ENCODE data around the gene DPYD.

The DPYD gene

GRCh38 chr1:97907886-97908285 lies 12.9 kb downstream of the DPYD start:
- Histone ChIP-seq H3K79me2 (ENCODE audit: insufficient read depth, low read length) (peaks cover 87% of the 10 kb centered on the region), H3F3A (ENCODE audit: low read depth) (0 out of 2 replicates have a peak, but pooled peaks cover 2% of the 10 kb centered on the region), H3K9me2 (replicated peaks; ENCODE audit: low read depth, low read length) (no peaks in the 10 kb centered on the region), H3K27me3 (ENCODE audit: insufficient read depth, low read length, poor library complexity, severe bottlenecking) (no peaks in the 10 kb centered on the region), H3K36me3 (ENCODE audit: insufficient read depth, low read length) (no peaks in the 10 kb centered on the region), H2AFZ (ENCODE audit: low read length) (no peak overlapping the region), H3K4me3 (ENCODE audit: low read length, poor library complexity, severe bottlenecking) (no peak overlapping the region), H3K9me3 (ENCODE audit: insufficient read depth, low read depth, low read length) (no peaks in the 10 kb centered on the region), H3K4me2 (ENCODE audit: low read depth, low read length, poor library complexity, severe bottlenecking) (no peak overlapping the region), H4K20me1 (ENCODE audit: insufficient read depth, low read length, poor library complexity, severe bottlenecking) (no peaks in the 10 kb centered on the region), H3K9ac (ENCODE audit: low read depth, low read length, poor library complexity, severe bottlenecking) (no peak overlapping the region), H3K4me1 (ENCODE audit: insufficient read depth, low read length, poor library complexity, severe bottlenecking) (peaks cover 51% of the 10 kb centered on the region)
- TF ChIP-seq EZH2phosphoT487 (IDR thresholded peaks at IDR 0.05; ENCODE audit: borderline replicate concordance) (no peak), CTCF (conservative IDR thresholded peaks at IDR 0.05; ENCODE audit: low read length) (no peak)

GRCh38 chr1:97906567-97907241 lies 14.1 kb downstream of the DPYD start:
- Histone ChIP-seq H3K4me1 (ENCODE audit: insufficient read depth, low read length, poor library complexity, severe bottlenecking) (peaks cover 39% of the 10 kb centered on the region), H3K27me3 (ENCODE audit: insufficient read depth, low read length, poor library complexity, severe bottlenecking) (no peaks in the 10 kb centered on the region), H4K20me1 (ENCODE audit: insufficient read depth, low read length, poor library complexity, severe bottlenecking) (no peaks in the 10 kb centered on the region), H3K4me3 (ENCODE audit: low read length, poor library complexity, severe bottlenecking) (no peak overlapping the region), H3K9ac (ENCODE audit: low read depth, low read length, poor library complexity, severe bottlenecking) (no peak overlapping the region), H3K9me2 (replicated peaks; ENCODE audit: low read depth, low read length) (no peaks in the 10 kb centered on the region), H3K9me3 (ENCODE audit: insufficient read depth, low read depth, low read length) (no peaks in the 10 kb centered on the region), H2AFZ (ENCODE audit: low read length) (no peak overlapping the region), H3K4me2 (ENCODE audit: low read depth, low read length, poor library complexity, severe bottlenecking) (no peak overlapping the region), H3K79me2 (ENCODE audit: insufficient read depth, low read length) (peaks cover 86% of the 10 kb centered on the region), H3F3A (ENCODE audit: low read depth) (0 out of 2 replicates have a peak, but pooled peaks cover 1% of the 10 kb centered on the region), H3K36me3 (ENCODE audit: insufficient read depth, low read length) (no peaks in the 10 kb centered on the region)
- TF ChIP-seq EZH2phosphoT487 (IDR thresholded peaks at IDR 0.05; ENCODE audit: borderline replicate concordance), result no peak
- TF ChIP-seq CTCF (conservative IDR thresholded peaks at IDR 0.05; ENCODE audit: low read length), result no peak

- Histone ChIP-seq H2AFZ (ENCODE audit: low read length) (no peak overlapping the region), H3K4me3 (ENCODE audit: low read length, poor library complexity, severe bottlenecking) (no peak overlapping the region), H3K9ac (ENCODE audit: low read depth, low read length, poor library complexity, severe bottlenecking) (no peak overlapping the region), H3F3A (ENCODE audit: low read depth) (no peaks in the 10 kb centered on the region), H4K20me1 (ENCODE audit: insufficient read depth, low read length, poor library complexity, severe bottlenecking) (peaks cover 4% of the 10 kb centered on the region), H3K4me2 (ENCODE audit: low read depth, low read length, poor library complexity, severe bottlenecking) (no peak overlapping the region), H3K79me2 (ENCODE audit: insufficient read depth, low read length) (peaks cover 78% of the 10 kb centered on the region), H3K9me2 (replicated peaks; ENCODE audit: low read depth, low read length) (no peaks in the 10 kb centered on the region), H3K9me3 (ENCODE audit: insufficient read depth, low read depth, low read length) (no peaks in the 10 kb centered on the region), H3K27me3 (ENCODE audit: insufficient read depth, low read length, poor library complexity, severe bottlenecking) (no peaks in the 10 kb centered on the region), H3K36me3 (ENCODE audit: insufficient read depth, low read length) (no peaks in the 10 kb centered on the region), H3K4me1 (ENCODE audit: insufficient read depth, low read length, poor library complexity, severe bottlenecking) (peaks cover 37% of the 10 kb centered on the region)
- no peak for TF ChIP-seq EZH2phosphoT487 (IDR thresholded peaks at IDR 0.05; ENCODE audit: borderline replicate concordance)
- TF ChIP-seq CTCF (conservative IDR thresholded peaks at IDR 0.05; ENCODE audit: low read length), result no peak
Observed at GRCh38 chr1:97905141-97905940, 15.5 kb downstream of the DPYD start.

Data from Loucy (cell line).